Calu3 (cell line): Measurements from ENCODE around the gene OR9Q1. TPM values are rescaled to one million over a fixed set of nuclear protein-coding genes. Genes with fewer than 3 reads are reported as not detected.

Experiments
- BruUV-seq: library from RNA; stranded (reverse); fragments of 400-500 nt; replicated peaks from 2 replicates; lab custom pipeline; 2021; lab: Mats Ljungman, UMichigan
- CTCF ChIA-PET: fragments of 300-600 bp; sonication (Branson Sonifier 250); formaldehyde crosslinking; loops from one replicate; lab custom pipeline; 2022; ENCODE audit warnings: antibody characterized with exemption; lab: Charles Lee
- DNase-seq: peaks from one replicate; pipeline ENCODE4 v3.0.0; 2022
- H3K27ac Mint-ChIP-seq: one replicate; pipeline ENCODE4 v1.8.0; 2022; ENCODE audit warnings: mixed read lengths; ENCODE audit not compliant: unreplicated experiment
- H3K27me3 Mint-ChIP-seq: one replicate; pipeline ENCODE4 v1.8.0; 2022; ENCODE audit warnings: mixed read lengths; ENCODE audit not compliant: unreplicated experiment
- H3K36me3 Mint-ChIP-seq: one replicate; pipeline ENCODE4 v1.8.0; 2022; ENCODE audit warnings: mild to moderate bottlenecking, moderate library complexity, mixed read lengths; ENCODE audit not compliant: insufficient read depth, unreplicated experiment
- H3K4me1 Mint-ChIP-seq: one replicate; pipeline ENCODE4 v1.8.0; 2022; ENCODE audit warnings: mild to moderate bottlenecking, low read depth, mixed read lengths; ENCODE audit not compliant: unreplicated experiment
- H3K4me3 Mint-ChIP-seq: one replicate; pipeline ENCODE4 v1.8.0; 2022; ENCODE audit warnings: mild to moderate bottlenecking, low read depth, moderate library complexity, mixed read lengths; ENCODE audit not compliant: unreplicated experiment
- H3K9me3 Mint-ChIP-seq: one replicate; pipeline ENCODE4 v1.8.0; 2022; ENCODE audit warnings: low read depth, mixed read lengths; ENCODE audit not compliant: unreplicated experiment
- intact Hi-C: fragments of 100-400 bp; cut with micrococcal nuclease; formaldehyde crosslinking; loops from one replicate; pipeline ENCODE4 v1.10.0; 2022; ENCODE audit not compliant: unreplicated experiment
- total RNA-seq: library from RNA; stranded (reverse); gene quantifications from 2 replicates; pipeline ENCODE4 v1.2.3, GENCODE V29; 2022
- TF ChIP-seq, protein P1 (sequence below): fragments of 200-600 bp; IDR thresholded peaks from one replicate; pipeline ENCODE4 v1.8.0; 2022; ENCODE audit warnings: antibody characterized with exemption; ENCODE audit not compliant: unreplicated experiment

The OR9Q1 gene
- total RNA-seq, 1 experiment from 2014 or later, result not detected

DNA sequence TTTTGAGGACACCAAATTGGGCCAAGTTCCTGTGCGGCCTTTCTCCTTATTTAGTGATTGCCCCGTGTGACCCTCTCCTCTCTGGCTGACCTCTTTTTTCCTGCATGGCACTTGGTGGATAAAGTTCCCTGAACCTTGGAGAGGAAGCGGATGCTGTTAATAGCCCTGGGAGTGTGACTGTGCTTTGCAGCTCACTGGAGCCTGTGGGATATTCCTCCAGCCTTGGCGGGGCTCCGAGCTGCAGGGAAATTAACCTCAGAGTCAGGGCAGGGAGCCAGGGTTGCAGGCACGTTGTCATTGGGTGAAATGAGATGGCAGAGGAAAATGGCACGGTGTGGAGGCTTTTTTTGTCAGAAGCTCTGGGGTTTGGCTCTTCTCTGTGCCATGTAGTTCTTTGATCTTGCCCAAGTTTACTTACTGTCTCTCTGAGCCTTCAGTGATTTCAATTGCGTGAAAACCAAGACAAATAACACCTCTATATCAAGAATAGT, 965 bp downstream of the OR9Q1 start:
- no peaks in the 10 kb centered on the region for H3K4me1 Mint-ChIP-seq
- no peak overlapping the region for H3K4me3 Mint-ChIP-seq
- CTCF ChIA-PET, result no interaction called here
- no peaks in the 10 kb centered on the region for H3K9me3 Mint-ChIP-seq
- H3K36me3 Mint-ChIP-seq, result no peaks in the 10 kb centered on the region
- no TSS peak for BruUV-seq
- no peak overlapping the region for H3K27ac Mint-ChIP-seq
- intact Hi-C loops, result no loop called here
- no peaks in the 10 kb centered on the region for H3K27me3 Mint-ChIP-seq
- no peak for DNase-seq
- TF ChIP-seq, protein P1, sequence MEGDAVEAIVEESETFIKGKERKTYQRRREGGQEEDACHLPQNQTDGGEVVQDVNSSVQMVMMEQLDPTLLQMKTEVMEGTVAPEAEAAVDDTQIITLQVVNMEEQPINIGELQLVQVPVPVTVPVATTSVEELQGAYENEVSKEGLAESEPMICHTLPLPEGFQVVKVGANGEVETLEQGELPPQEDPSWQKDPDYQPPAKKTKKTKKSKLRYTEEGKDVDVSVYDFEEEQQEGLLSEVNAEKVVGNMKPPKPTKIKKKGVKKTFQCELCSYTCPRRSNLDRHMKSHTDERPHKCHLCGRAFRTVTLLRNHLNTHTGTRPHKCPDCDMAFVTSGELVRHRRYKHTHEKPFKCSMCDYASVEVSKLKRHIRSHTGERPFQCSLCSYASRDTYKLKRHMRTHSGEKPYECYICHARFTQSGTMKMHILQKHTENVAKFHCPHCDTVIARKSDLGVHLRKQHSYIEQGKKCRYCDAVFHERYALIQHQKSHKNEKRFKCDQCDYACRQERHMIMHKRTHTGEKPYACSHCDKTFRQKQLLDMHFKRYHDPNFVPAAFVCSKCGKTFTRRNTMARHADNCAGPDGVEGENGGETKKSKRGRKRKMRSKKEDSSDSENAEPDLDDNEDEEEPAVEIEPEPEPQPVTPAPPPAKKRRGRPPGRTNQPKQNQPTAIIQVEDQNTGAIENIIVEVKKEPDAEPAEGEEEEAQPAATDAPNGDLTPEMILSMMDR, result no peak

DNA sequence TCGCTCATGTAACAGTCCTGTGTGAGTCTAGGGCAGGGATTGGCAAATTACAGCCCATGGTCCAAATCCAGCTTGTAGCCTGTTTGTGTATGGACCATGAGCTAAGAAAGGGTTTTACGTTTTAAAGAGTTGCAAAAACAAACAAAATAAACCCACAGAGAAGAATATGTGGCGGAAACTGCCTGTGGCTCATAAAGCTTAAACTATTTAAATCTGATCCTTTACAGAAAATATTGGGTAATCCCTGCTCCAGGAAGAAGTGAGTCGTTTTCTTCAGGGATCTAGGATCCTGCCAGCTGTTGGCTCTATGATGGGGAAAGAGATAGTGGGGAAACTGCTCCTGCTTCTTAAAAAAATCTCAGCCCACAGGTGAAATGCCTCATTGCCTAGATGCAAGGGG, 3.7 kb downstream of the OR9Q1 start:
- Mint-ChIP-seq H3K4me3 (no peak overlapping the region), H3K4me1 (no peaks in the 10 kb centered on the region), H3K27me3 (no peaks in the 10 kb centered on the region), H3K27ac (no peak overlapping the region), H3K9me3 (peaks cover 9% of the 10 kb centered on the region), H3K36me3 (no peaks in the 10 kb centered on the region)
- DNase-seq, result no peak
- TF ChIP-seq, protein P1, result no peak
- CTCF ChIA-PET, result no interaction called here
- intact Hi-C loops, result no loop called here
- no TSS peak for BruUV-seq

- no peak overlapping the region for H3K4me3 Mint-ChIP-seq
- H3K4me1 Mint-ChIP-seq, result no peaks in the 10 kb centered on the region
- H3K27me3 Mint-ChIP-seq, result no peaks in the 10 kb centered on the region
- H3K36me3 Mint-ChIP-seq, result no peaks in the 10 kb centered on the region
- no peak for DNase-seq
- no peak overlapping the region for H3K27ac Mint-ChIP-seq
- BruUV-seq, result no TSS peak
- H3K9me3 Mint-ChIP-seq, result peaks cover 9% of the 10 kb centered on the region
- CTCF ChIA-PET, result interaction anchor here (0.6 kb wide), 1 partner anchor 39 kb away, joined by 4 read pairs; no protein-coding TSS in a partner anchor
- intact Hi-C loops, result no loop called here
- TF ChIP-seq, protein P1, result no peak
Measured at GRCh38 chr11:58028687-58029411, 5.2 kb downstream of the OR9Q1 start.

DNA sequence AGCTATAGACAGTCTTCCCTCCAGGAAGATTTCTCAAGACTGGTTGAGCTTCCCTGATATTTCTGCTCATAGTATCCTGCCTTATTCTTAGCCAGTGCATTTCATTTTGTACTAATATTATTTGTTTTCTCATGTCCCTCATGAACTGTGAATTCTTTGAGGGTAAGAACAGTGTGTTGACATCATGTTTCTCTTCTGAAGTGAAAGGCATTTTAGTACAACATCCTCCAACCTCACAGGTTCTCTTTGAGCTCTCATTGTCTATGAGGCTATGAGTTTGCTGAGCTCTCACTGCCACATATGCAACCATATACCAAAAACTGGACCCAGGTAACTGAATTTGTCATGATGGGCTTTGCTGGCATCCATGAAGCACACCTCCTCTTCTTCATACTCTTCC, 7.0 kb downstream of the OR9Q1 start, which contains the start of gene OR6Q1:
Gene OR6Q1, plus strand, starts transcription at position 301 of the 400 bp plus-strand sequence. Its CDS starts 0 bp downstream, at position 301.
- intact Hi-C loops, result no loop called here
- BruUV-seq, result no TSS peak
- no peak for DNase-seq
- Mint-ChIP-seq H3K4me3 (no peak within 1 kb of the TSS), H3K27me3 (no peaks in the 10 kb centered on the region), H3K4me1 (no peaks in the 10 kb centered on the region), H3K9me3 (peaks cover 9% of the 10 kb centered on the region), H3K27ac (no peak within 1 kb of the TSS), H3K36me3 (no peaks in the 10 kb centered on the region)
- TF ChIP-seq, protein P1, result no peak
- CTCF ChIA-PET, result no interaction called here
